NB4 (cell line): ENCODE data around the gene ASB2.

ENCODE experiments used
- CTCF ChIP-seq: IDR thresholded peaks from one replicate; pipeline ENCODE4 v1.5.1; 2012; ENCODE audit warnings: low read depth, low read length
- MYC ChIP-seq: IDR thresholded peaks from 2 replicates; pipeline ENCODE4 v1.6.1; 2011; ENCODE audit warnings: low read depth, low read length
- POLR2A ChIP-seq: IDR thresholded peaks from 2 replicates; pipeline ENCODE4 v1.6.1; 2011; ENCODE audit warnings: mild to moderate bottlenecking; ENCODE audit not compliant: insufficient read length; ENCODE audit errors: extremely low read depth

GRCh38 chr14:93963692-93964091 is 12.7 kb downstream of the ASB2 start:
- TF ChIP-seq POLR2A (no peak), CTCF (no peak), MYC (no peak)
